ENCODE measurements around the gene FAM89B. TPM values are rescaled to one million over a fixed set of nuclear protein-coding genes. Genes with fewer than 3 reads are reported as not detected.

FAM89B gene
- polyA plus RNA-seq, 1 experiment: 28.8 TPM

DNA sequence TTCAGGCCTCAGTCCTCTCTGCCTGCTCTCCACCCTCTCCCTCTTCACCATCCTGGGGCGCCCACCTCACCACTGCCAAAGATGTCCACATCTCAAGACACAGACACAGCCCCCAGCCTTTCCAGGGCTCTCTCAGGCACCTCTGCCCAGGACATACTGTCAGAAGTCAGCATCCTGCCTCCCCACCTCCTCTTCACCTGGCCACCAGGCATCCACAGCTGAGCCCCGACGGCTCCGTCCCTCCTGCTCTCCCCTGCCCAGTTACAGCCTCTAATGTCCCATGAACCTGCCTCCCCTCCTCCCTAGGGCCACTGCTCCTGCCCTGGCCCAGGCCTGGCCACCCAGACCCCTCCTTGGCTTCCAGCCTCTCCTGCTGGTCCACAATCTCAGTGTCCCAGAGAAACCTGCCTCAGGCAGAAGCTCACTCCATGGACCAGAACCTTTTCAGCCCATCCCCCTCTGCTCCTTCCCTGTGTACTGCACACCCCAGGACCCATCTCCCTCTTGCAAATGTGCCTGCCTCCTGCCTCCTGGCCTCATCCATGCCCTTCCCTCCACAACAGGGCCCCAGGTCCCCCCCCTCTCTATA lies 17.4 kb upstream of the FAM89B start:
- Histone ChIP-seq H3K27ac (ENCODE audit: low read depth, low read length) (no peak overlapping the region), H3K9me3 (ENCODE audit: control insufficient read depth, insufficient read depth, low read length) (peaks cover 4% of the 10 kb centered on the region; the same call in 1 of the 2 replicates), H3K27me3 (ENCODE audit: control insufficient read depth, insufficient read depth, low read length) (no peaks in the 10 kb centered on the region), H3K4me3 (ENCODE audit: low read depth, low read length) (no peak overlapping the region)
- ChIA-PET CTCF (interaction anchor here (1.4 kb wide), 1 partner anchor 14 kb away, joined by 5 read pairs; no protein-coding TSS in a partner anchor), POLR2A (no interaction called here)
- DNase-seq (ENCODE audit: low read depth, low spot score): no peak
- TF ChIP-seq, protein P1, sequence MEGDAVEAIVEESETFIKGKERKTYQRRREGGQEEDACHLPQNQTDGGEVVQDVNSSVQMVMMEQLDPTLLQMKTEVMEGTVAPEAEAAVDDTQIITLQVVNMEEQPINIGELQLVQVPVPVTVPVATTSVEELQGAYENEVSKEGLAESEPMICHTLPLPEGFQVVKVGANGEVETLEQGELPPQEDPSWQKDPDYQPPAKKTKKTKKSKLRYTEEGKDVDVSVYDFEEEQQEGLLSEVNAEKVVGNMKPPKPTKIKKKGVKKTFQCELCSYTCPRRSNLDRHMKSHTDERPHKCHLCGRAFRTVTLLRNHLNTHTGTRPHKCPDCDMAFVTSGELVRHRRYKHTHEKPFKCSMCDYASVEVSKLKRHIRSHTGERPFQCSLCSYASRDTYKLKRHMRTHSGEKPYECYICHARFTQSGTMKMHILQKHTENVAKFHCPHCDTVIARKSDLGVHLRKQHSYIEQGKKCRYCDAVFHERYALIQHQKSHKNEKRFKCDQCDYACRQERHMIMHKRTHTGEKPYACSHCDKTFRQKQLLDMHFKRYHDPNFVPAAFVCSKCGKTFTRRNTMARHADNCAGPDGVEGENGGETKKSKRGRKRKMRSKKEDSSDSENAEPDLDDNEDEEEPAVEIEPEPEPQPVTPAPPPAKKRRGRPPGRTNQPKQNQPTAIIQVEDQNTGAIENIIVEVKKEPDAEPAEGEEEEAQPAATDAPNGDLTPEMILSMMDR (IDR thresholded peaks at IDR 0.05; ENCODE audit: low read depth, low read length): no peak

DNA sequence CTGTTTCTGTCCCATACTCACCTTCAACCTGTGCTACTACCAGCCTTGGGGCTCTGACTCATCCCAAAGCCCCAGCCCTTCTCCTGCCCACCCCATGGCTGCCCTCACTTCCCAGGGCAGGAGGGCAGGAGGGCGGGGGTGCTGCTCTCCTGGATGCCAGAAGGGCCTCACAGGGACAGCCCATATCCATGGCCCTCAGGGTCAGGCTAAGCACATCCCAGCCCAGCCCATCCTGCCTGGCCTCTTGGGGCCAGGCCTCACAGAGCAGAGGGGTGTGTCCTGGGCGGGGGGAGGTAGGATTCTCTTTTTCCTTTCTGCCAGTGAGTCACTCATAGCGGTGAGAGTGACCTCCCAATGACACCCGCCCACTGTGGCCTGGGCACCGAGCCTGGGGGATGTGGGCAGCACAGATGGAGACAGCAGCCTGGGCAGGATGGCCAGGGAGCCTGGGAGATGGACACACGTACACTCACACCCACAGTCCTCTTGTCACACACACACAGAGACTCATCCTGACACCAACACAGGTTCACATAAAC lies 16.6 kb upstream of the FAM89B start:
- DNase-seq (ENCODE audit: low read depth, low spot score): peak; percentile 29
- peak overlapping the region; percentile 29; the same call in 1 of the 2 replicates for H3K4me3 ChIP-seq (ENCODE audit: low read depth, low read length)
- peak overlapping the region; percentile 33 for H3K27ac ChIP-seq (ENCODE audit: low read depth, low read length)
- ChIA-PET CTCF (interaction anchor here (1.3 to 1.4 kb wide), 2 partner anchors 14 to 15 kb away, joined by 5 to 10 read pairs; no protein-coding TSS in a partner anchor), POLR2A (no interaction called here)
- TF ChIP-seq, protein P1 (IDR thresholded peaks at IDR 0.05; ENCODE audit: low read depth, low read length): no peak
- H3K27me3 ChIP-seq (ENCODE audit: control insufficient read depth, insufficient read depth, low read length): no peaks in the 10 kb centered on the region
- H3K9me3 ChIP-seq (ENCODE audit: control insufficient read depth, insufficient read depth, low read length): peaks cover 4% of the 10 kb centered on the region; the same call in 1 of the 2 replicates

DNA sequence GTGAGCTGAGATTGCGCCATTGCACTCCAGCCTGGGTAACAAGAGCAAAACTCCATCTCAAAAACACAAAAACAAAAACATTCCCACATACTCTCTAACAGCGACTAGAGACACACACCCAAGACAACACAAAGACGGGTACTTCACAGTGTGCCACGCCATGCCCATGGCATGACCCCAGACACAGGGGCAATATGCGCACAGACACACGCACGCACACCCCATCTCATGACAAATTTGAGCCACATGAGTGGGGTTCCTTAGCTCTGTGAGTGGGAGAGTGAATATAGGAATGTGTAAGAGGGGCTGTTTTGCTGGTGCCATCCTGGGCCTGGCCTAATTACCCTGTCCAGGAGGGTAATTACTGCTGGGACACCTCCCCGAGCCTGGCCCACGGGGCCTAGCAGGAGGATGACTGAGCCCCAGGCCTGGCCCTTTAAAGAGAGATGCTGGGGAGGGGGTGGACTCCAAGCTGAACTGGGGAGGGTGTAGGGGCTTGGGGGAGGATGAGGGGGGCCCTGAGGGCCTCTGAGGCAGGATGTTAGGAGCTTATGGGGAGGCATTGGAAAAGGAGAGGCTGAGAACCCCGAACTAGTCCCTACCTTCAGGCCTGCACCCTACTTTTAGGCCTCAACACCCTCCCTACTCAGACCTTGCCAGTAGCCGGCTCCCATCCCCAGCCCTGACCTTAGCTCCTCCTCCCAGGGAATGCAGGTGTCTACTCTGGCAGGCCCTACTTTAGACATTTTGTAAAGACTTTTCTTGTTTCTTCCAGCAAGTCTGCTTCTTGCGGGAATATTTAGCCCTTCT lies 15.7 kb upstream of the FAM89B start:
- Histone ChIP-seq H3K4me3 (ENCODE audit: low read depth, low read length) (peak overlapping the region; percentile 71), H3K27me3 (ENCODE audit: control insufficient read depth, insufficient read depth, low read length) (no peaks in the 10 kb centered on the region), H3K9me3 (ENCODE audit: control insufficient read depth, insufficient read depth, low read length) (peaks cover 4% of the 10 kb centered on the region; the same call in 1 of the 2 replicates), H3K27ac (ENCODE audit: low read depth, low read length) (peak overlapping the region; percentile 70)
- CTCF ChIA-PET: interaction anchor here (0.7 to 1.3 kb wide), 2 partner anchors 16 kb away, joined by 4 to 10 read pairs; partner anchors contain the start of gene FAM89B
- TF ChIP-seq, protein P1 (IDR thresholded peaks at IDR 0.05; ENCODE audit: low read depth, low read length): no peak
- DNase-seq (ENCODE audit: low read depth, low spot score): no peak
- POLR2A ChIA-PET: interaction anchor here (0.7 to 1.1 kb wide), 4 partner anchors 13 to 779 kb away, joined by 3 to 5 read pairs (median 4); partner anchors contain the start of gene NEAT1

DNA sequence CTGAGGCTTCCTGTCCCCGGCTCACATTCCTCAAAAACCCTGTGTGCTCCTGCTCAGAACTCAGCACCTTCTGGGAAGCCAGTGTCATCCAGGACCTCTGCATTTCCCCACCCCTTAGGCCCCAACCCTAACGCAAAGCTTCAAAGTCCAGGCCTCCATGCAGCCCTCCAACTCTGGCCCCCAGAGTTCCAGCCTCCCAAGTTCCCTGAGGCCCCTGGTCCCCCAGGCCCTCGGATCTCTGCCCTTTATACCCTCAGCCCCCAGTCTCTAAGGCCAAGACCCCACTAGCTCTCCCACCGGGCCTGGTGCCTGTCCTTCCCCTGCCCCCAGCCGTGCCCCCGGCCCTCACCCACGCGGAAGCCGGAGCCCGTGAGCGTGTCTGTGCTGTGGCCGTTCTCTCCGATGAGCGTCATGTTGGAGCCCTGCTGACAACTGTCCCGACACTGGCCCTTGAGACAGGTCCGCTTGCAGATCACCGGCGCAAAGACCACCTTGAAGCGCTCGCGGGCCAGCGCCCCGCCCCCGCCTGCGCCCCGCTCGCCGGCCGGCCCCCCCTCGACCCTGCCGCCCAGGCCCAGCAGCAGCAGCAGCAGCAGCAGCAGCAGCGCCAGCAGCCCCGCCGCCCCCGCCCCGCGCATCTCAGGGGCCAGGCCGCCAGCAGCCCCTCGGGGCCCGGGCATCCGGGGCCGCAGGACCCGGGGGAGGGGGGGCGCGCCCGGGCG lies 14.9 kb upstream of the FAM89B start:
- Histone ChIP-seq H3K9me3 (ENCODE audit: control insufficient read depth, insufficient read depth, low read length) (no peaks in the 10 kb centered on the region; the same call in 1 of the 2 replicates), H3K27ac (ENCODE audit: low read depth, low read length) (peak overlapping the region; percentile 70), H3K4me3 (ENCODE audit: low read depth, low read length) (peak overlapping the region; percentile 71), H3K27me3 (ENCODE audit: control insufficient read depth, insufficient read depth, low read length) (no peaks in the 10 kb centered on the region)
- ChIA-PET CTCF (interaction anchor here (0.7 to 1.3 kb wide), 2 partner anchors 15 to 17 kb away, joined by 4 to 10 read pairs; partner anchors contain the start of gene FAM89B), POLR2A (interaction anchor here (0.9 to 1.1 kb wide), 2 partner anchors 17 to 135 kb away, joined by 5 read pairs; partner anchors contain the start of gene NEAT1)
- TF ChIP-seq, protein P1 (IDR thresholded peaks at IDR 0.05; ENCODE audit: low read depth, low read length): no peak
- no peak for DNase-seq (ENCODE audit: low read depth, low spot score)
